Testis (tissue), 3 donors: ENCODE data around the gene TOM1L2. TPM values are rescaled to one million over a fixed set of nuclear protein-coding genes. Genes with fewer than 3 reads are reported as not detected.
A peak's percentile ranks its signal among the peaks of the same experiment; 100 is the strongest.

Experiments used
- DNase-seq: peaks from one replicate; pipeline ENCODE4 v3.0.0-alpha.2; 2019
- H3K27ac ChIP-seq, 2 donors: fragments of 200-600 bp; sonication (generic); one replicate each; pipeline ENCODE4 v1.5.1; 2019
- H3K27me3 ChIP-seq: fragments of 200-600 bp; sonication (generic); one replicate; pipeline ENCODE4 v1.5.1; 2019
- H3K36me3 ChIP-seq: fragments of 200-600 bp; sonication (generic); one replicate; pipeline ENCODE4 v1.5.1; 2017; ENCODE audit warnings: low read depth; ENCODE audit errors: missing control alignments
- H3K4me1 ChIP-seq: fragments of 200-600 bp; sonication (generic); one replicate; pipeline ENCODE4 v1.5.1; 2019
- H3K4me3 ChIP-seq, 2 donors: fragments of 200-600 bp; sonication (generic); one replicate each; pipeline ENCODE4 v1.5.1; 2017 to 2019
- H3K9me3 ChIP-seq: fragments of 200-600 bp; sonication (generic); one replicate; pipeline ENCODE4 v1.5.1; 2017
- POLR2A ChIP-seq: fragments of 450-650 bp; IDR thresholded peaks from one replicate; pipeline ENCODE4 v1.6.1; 2017; ENCODE audit warnings: antibody characterized with exemption, mild to moderate bottlenecking, moderate library complexity
- WGBS, 2 donors: methylation state at CpG; one replicate each; pipeline ENCODE4 v1.1.5; 2018; 5-methylcytosine and 5-hydroxymethylcytosine counted together
- intact Hi-C: fragments of 100-400 bp; cut with DNase I; formaldehyde crosslinking; loops from one replicate; pipeline ENCODE4 v1.15.1; 2023; ENCODE audit warnings: low total_unique reads
- polyA plus RNA-seq: library from polyadenylated mRNA; stranded (reverse); fragments of 350-450 nt; fragmentation: Illumina TruSeq; extraction: RNeasy Lipid Tissue Mini Kit (QIAGEN cat#74804); gene quantifications from one replicate; pipeline ENCODE4 v1.2.3, GENCODE V29; 2014; ENCODE audit warnings: low read depth, low replicate concordance; ENCODE audit not compliant: insufficient read depth
- total RNA-seq, 2 donors: library from RNA; depleted of rRNA; stranded (reverse); fragments of >200 nt; gene quantifications; one replicate each; pipeline ENCODE4 v1.2.3, GENCODE V29; 2016
- TF ChIP-seq, protein P1 (sequence below), 3 experiments: fragments of 450-650 bp in 2 of 3; fragments of 200-600 bp in 1 of 3; sonication (generic) in 1 of 3; IDR thresholded peaks; one replicate each; pipeline ENCODE4 v1.5.1; 2016 to 2019; ENCODE audit warnings: antibody characterized with exemption in 3 of 3, mild to moderate bottlenecking in 2 of 3, moderate library complexity in 1 of 3

Gene TOM1L2
- total and polyA plus RNA-seq, 3 donors from 2014 or later, result 92.4 to 221 (median 218) TPM

DNA sequence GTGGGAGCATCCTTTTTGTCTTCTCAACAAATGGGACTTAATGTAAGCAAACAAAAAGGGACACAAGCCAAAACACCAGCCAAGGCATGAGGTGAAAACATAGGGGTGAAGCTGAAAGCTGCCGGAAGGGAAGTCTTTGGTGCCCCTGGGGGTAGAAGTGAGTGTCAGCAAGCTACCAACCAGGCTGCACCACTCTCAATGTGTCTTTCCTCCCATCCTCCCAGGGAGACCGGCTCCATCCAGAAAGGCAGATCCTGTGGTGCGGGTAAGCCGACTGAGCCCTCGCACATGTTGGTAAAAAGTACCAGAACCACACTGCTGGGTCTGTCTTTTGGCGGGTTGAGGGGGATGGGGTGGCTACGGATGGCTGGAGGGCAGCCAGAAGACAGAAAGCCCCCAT, 83.4 kb downstream of the TOM1L2 start:
- no peaks in the 10 kb centered on the region for H3K9me3 ChIP-seq
- TF ChIP-seq, protein P1, sequence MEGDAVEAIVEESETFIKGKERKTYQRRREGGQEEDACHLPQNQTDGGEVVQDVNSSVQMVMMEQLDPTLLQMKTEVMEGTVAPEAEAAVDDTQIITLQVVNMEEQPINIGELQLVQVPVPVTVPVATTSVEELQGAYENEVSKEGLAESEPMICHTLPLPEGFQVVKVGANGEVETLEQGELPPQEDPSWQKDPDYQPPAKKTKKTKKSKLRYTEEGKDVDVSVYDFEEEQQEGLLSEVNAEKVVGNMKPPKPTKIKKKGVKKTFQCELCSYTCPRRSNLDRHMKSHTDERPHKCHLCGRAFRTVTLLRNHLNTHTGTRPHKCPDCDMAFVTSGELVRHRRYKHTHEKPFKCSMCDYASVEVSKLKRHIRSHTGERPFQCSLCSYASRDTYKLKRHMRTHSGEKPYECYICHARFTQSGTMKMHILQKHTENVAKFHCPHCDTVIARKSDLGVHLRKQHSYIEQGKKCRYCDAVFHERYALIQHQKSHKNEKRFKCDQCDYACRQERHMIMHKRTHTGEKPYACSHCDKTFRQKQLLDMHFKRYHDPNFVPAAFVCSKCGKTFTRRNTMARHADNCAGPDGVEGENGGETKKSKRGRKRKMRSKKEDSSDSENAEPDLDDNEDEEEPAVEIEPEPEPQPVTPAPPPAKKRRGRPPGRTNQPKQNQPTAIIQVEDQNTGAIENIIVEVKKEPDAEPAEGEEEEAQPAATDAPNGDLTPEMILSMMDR (IDR thresholded peaks at IDR 0.05), result no peak
- TF ChIP-seq POLR2A, result no peak
- H3K4me1 ChIP-seq, result peaks cover 7% of the 10 kb centered on the region
- H3K27me3 ChIP-seq, result no peaks in the 10 kb centered on the region
- no peak overlapping the region for H3K27ac ChIP-seq
- H3K4me3 ChIP-seq, result no peak overlapping the region
- H3K36me3 ChIP-seq, result no peaks in the 10 kb centered on the region
- DNase-seq, result no peak
- 82 to 89% methylated on average over 7 of the region's 7 CpGs for WGBS, 2 donors
- intact Hi-C loops, result no loop called here

DNA sequence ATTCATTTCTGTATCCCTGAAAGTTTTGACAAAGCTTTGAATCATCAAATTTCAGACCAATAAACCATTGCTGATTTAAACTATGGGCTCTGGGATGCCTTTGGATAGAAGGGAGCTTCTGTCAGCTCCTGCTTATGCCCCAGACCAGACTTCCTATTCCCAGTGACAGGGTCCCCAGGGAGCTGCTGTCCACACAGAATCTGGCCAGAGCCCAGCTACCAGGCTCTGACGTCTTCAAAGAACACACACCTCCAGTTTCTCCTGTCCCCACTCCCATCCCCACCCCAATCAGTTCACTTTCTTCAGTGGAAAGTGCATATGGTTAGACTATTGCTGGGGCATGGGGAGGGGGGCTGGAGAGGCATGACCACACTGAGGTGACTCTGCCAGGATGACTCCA, 83.8 kb downstream of the TOM1L2 start:
- H3K4me1 ChIP-seq, result peaks cover 7% of the 10 kb centered on the region
- H3K4me3 ChIP-seq, result no peak overlapping the region
- no peak overlapping the region for H3K27ac ChIP-seq
- TF ChIP-seq, protein P1 (IDR thresholded peaks at IDR 0.05), result no peak
- no peak for TF ChIP-seq POLR2A
- H3K9me3 ChIP-seq, result no peaks in the 10 kb centered on the region
- H3K27me3 ChIP-seq, result no peaks in the 10 kb centered on the region
- intact Hi-C loops, result no loop called here
- no peak for DNase-seq
- 44 to 67% methylated on average over 1 of the region's 1 CpG for WGBS, 2 donors
- no peaks in the 10 kb centered on the region for H3K36me3 ChIP-seq

DNA sequence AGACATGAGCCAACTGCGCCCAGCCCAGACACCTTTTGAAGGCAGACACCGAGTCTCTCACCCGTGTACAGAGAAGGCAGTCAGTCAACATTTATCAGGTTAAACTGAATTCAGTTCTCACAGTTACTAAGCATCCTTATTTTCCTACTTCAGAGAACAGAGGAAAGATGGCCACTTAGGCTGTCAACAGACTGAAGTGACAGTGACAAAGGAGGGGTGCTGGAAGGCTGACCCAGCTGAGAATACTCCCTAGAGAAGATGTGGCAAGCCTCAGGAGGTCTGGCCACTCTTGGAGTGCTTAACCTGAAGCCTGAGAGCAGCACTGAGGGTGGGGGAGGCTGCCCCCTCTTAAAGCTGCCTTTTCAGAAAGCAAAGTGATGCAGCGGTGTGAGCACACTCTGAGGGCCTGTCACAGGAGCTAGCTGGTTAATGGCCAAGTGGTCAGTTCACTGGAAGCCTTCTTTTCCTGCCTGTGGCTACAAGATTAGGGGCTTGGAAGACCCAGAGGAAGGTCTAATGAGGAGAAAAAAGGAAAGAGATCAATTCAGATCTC, 84.4 kb downstream of the TOM1L2 start:
- no peak for DNase-seq
- Histone ChIP-seq H3K36me3 (no peaks in the 10 kb centered on the region), H3K9me3 (no peaks in the 10 kb centered on the region), H3K27me3 (no peaks in the 10 kb centered on the region), H3K4me1 (peaks cover 7% of the 10 kb centered on the region), H3K27ac (no peak overlapping the region), H3K4me3 (no peak overlapping the region)
- intact Hi-C loops, result no loop called here
- WGBS, 2 donors, result 92% methylated on average over 4 of the region's 4 CpGs
- TF ChIP-seq, protein P1 (IDR thresholded peaks at IDR 0.05), result no peak
- TF ChIP-seq POLR2A, result no peak

DNA sequence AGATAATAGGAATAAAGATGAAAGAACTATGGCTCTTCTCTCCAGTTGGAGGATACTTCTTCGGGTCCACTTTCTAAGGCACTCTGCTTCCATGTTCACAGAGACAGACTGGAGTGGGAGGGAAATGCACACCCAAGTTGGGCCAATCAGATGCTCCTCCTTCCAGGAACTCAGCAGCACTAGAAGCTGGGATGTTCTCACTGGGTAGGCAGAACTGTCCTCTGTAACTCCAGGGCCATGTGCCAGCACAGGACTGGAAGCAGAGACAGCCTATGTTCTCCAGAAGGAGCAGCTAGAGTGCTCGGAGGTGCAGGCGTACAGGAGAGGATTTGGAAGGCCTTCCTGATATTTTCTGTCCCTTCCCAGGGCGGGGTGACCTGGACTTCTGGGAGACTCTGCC, 85.5 kb downstream of the TOM1L2 start:
- 72 to 85% methylated on average over 4 of the region's 4 CpGs for WGBS, 2 donors
- no peaks in the 10 kb centered on the region for H3K36me3 ChIP-seq
- peak; percentile 69 for DNase-seq
- peaks cover 7% of the 10 kb centered on the region for H3K4me1 ChIP-seq
- H3K27ac ChIP-seq, result no peak overlapping the region
- H3K9me3 ChIP-seq, result no peaks in the 10 kb centered on the region
- intact Hi-C loops, result no loop called here
- no peak overlapping the region for H3K4me3 ChIP-seq
- H3K27me3 ChIP-seq, result no peaks in the 10 kb centered on the region
- TF ChIP-seq, protein P1 (IDR thresholded peaks at IDR 0.05), result no peak
- no peak for TF ChIP-seq POLR2A

DNA sequence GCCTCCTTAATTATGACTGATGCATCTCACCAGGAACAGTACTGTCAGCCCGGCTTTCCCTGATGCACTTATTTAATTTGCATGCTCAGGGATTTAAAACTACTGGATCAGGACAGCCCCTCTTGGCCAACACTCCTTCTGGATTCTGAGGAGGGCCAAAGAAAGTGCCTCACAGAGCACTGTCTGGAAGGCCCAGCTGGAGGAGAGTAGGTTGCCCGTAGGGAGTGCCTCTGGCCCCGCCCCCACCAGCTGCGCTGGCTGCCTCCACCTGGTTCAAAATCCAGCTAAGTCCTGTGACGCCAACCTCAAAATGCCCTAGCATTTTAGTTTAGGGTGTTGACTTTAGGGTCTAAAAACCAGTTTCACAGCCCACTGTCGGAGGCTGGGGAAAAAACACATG, 86.0 kb downstream of the TOM1L2 start:
- no peak for DNase-seq
- H3K36me3 ChIP-seq, result no peaks in the 10 kb centered on the region
- TF ChIP-seq, protein P1 (IDR thresholded peaks at IDR 0.05), result no peak
- no peak for TF ChIP-seq POLR2A
- intact Hi-C loops, result no loop called here
- H3K9me3 ChIP-seq, result no peaks in the 10 kb centered on the region
- 80 to 85% methylated on average over 6 of the region's 6 CpGs for WGBS, 2 donors
- H3K27ac ChIP-seq, result no peak overlapping the region
- H3K4me1 ChIP-seq, result peaks cover 7% of the 10 kb centered on the region
- H3K27me3 ChIP-seq, result no peaks in the 10 kb centered on the region
- no peak overlapping the region for H3K4me3 ChIP-seq
